HG03064 (cell line): ENCODE measurements around the gene FXYD1.

Source experiments
- ATAC-seq: cut with Tn5 transposase; IDR thresholded peaks from one replicate; pipeline ENCODE4 v1.9.1; 2021; ENCODE audit warnings: low read depth; ENCODE audit not compliant: unreplicated experiment

FXYD1 gene

GRCh38 chr19:35106898-35107541, 31.6 kb upstream of the FXYD1 start:
- no peak for ATAC-seq

- no peak for ATAC-seq
Observed at GRCh38 chr19:35107545-35107944, 31.1 kb upstream of the FXYD1 start.

GRCh38 chr19:35108730-35109129, 29.9 kb upstream of the FXYD1 start:
- ATAC-seq: no peak

DNA sequence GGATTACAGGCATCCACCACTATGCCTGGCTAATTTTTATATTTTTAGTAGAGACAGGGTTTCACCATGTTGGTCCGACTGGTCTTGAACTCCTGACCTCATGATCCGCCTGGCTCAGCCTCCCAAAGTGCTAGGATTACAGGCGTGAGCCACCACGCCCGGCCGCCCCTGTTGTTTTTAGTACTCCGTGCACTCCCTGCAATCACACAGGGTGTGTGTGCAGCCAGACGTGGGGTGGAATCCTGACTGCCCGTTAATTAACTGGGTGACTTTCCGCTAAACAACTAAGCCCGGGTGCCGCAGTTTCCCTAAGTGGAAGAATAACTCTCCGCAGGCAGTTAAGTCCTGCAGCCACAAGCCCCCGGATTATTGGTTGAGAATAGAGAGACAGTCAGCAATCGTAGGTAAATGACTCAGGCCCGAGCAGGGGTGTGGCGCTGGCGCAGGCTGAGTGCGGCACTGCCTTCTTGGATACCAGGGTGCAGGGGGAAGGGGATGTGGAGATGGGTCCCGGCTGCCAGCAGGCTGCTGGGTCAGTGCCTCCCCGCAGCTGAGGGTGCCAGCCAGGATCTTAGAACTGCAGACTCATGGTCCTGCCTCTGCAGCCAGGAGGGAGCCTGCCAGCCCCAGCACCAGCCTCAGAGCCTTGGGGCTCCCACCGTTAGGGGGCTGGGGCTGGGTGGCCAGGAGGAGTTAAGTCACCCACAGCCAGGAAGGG, 29.1 kb upstream of the FXYD1 start:
- ATAC-seq: no peak

GRCh38 chr19:35110974-35111373, 27.6 kb upstream of the FXYD1 start:
- no peak for ATAC-seq

DNA sequence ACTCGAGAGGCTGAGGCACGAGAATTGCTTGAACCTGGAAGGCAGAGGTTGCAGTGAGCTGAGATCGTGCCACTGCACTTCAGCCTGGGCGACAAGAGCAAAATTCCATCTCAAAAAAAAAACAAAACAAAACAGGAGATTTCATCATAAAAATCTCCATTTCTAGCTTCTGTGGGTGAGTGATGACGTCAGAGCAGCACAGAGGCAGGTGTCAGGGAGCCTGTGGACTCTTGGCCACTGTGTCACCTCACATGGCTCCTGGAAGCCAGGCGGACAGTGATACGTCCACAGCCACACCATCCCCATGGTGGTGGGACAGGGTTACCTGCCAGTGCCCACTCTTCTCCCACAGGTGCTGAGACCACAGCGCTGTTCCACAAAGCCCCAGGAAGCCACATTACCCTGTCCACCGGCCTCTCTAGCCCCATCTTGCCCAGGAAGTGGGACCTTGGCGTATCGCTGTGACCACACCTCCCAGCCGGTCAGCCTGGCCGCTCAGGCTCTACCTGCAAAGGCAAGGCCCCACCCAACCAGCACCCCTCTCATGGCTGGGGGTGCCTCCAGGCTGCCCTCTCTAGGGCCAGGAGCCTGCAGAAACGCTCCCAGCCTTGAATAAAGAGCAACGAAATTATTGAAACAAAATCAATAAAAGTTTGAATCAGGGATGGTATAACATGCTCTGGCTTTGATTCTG, 25.5 kb upstream of the FXYD1 start:
- ATAC-seq: no peak

- no peak for ATAC-seq
Observed at GRCh38 chr19:35114353-35115176, 24.1 kb upstream of the FXYD1 start.

DNA sequence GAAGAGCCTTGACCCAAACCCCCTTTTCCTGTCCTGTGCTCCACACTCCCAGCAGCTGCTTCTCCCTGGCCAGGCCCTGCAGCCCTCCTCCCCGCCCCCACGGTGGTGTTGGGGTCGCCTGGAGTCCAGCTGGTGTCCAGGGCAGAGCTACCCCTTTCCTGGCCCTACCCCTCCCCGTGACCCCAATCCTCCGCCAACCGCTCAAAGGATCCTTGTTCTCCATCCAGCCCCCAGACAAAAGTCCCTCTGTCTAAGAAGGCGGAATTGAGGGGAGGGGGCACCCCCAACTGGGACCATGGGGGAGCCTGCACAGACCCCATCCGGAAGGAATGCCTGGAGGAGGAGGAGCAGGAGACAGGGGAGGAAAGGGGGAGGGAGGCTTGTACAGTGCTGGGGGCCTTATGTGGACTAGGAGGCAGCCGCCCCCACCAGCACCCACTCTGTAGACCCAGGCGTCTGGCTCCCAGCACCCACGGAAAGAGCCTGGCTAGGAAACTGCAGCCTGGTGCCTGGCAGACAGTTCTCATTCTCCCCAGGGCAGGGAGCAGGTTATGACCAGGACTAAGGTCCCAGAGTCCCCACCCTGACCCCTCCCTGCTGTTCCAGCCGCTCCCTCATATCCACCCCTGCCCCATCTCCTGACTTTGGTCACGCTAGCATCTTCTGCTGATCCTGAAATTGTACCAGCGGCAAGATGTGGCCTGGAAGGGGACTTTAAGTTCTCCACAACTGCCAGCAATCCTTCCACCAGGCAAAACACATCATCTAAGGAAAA, 23.3 kb upstream of the FXYD1 start, which contains the start of gene FXYD3:
Gene FXYD3 (plus strand): TSS at position 647 of the 775 bp plus-strand sequence. CDS start 3,554 bp downstream, outside the sequence.
- no peak for ATAC-seq

DNA sequence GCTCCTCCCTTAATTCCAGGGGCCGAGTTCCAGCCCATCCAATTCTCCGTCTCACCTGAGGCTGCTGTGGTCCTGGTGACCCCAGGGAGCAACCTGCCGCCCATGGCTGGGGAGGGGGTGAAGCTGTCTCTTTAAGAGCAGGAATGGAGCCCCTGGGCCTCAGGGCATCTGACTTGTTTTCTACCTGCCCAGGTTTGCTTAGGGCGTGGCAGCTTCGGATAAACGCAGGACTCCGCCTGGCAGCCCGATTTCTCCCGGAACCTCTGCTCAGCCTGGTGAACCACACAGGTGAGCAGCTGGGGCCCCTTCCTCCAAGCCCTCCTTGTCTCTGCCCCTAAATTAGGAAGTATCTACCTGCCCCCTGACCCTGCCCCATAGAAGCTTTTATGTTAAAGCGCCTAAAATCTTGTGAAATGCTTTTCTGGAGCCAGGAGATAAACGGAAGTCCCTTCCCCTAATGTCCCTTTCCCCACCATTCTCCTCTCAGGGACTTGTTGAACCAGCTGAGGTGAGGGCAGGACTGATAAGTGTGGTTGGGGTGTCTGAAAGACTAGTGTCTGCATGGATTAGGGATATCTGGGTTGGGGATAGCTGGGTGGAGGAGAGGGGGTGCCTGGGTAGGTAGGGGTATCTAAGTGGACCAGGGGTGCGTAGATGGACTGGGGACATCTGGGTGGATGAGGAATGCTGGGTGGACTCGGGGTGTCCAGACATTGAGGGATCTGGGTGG, 22.4 kb upstream of the FXYD1 start:
- no peak for ATAC-seq

GRCh38 chr19:35117116-35117515, 21.5 kb upstream of the FXYD1 start:
- ATAC-seq: no peak

DNA sequence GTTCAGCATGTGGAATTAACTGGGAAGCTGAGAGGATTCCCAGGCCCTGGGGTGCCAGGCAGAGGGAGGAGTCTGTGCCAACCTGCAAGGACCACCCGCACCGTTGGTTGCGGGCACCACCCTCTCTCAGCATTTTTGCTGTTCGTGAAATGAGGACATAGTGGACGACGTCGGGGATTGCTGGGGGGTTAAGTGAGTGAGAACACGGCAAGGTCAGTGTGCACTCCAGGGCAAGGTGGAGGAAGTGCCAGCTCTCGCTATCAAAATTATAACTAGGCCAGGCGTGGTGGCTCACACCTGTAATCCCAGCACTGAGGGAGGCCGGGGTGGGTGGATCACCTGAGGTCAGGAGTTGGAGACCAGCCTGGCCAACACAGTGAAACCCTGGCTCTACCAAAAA, 20.8 kb upstream of the FXYD1 start:
- no peak for ATAC-seq

DNA sequence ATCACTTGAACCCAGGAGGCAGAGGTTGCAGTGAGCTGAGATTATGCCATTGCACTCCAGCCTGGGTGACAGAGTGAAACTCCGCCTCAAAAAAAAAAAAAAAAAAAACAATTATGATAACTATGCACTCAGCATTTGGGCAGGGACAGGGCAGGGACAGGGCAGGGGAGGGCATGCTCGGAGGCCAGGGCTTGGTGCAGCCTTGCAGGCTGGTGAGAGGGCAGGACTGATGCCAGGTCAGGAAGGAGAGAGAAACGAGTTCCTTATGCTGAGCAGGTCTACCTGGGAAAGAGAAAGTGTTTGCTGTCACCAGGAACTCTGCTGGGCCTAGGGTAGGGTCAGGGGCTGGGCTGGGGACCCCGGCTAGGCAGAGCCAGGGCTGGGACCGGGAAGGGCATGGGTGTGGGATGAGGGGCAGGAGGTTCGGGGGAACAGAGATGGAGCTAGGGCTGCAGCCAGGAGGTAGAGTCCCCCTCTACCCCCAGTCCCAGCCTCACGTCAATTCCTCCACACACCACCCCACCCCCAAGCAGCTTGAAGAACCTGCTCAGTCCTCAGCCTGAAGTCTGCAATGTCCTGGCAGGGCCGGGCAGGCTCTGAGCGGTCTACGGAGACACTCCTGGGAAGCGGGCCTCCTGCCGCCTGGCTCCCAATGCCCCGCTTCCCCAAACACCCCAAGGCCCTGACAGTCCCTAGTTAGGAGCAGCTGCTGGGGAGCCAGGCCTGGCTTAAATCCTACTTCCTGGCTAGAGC, 20.2 kb upstream of the FXYD1 start:
- ATAC-seq: no peak

DNA sequence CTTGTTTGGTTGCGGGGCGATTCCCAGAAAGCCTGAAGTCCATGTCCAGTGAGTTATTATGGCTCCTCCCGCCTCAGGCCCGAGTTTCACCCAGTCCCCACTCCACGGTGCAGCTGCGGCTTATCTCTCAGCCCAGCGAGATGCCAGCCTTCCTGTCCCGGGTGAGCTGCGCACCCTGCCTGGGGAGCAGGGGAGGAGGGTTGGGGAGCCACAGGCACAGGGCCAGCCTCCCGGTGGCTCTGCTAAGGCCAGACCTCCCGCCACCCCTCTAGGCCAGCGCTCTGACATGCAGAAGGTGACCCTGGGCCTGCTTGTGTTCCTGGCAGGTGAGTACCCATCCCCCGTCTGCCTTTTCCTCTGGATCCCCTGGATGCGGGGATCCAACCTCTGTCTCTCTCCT, 19.5 kb upstream of the FXYD1 start:
- ATAC-seq: no peak

DNA sequence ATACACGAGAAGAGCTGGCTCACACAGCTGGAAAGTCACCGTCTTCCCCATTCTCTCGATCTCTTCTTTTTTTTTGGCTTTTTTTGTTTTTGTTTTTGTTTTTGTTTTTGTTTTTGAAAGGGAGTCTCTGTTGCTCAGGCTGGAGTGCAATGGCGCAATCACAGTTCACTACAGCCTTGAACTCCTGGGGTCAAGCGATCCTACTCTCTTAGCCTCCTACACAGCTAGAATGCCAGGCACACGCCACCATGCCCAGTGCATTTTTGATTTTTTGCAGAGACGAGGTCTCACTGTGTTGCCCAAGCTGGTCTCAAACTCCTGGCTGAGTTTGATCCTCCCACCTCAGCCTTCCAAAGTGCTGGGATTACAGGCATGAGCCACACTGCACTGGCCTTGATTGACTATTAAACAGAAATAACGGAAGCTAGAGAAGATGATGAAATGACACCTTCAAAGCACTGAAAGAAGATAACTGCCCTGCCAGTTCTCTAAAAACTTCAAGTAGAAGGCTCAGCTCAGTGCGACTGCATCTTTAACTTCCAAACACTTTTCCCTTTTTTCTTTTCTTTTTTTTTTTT, 19.0 kb upstream of the FXYD1 start:
- ATAC-seq: no peak

GRCh38 chr19:35120492-35120891, 18.1 kb upstream of the FXYD1 start:
- ATAC-seq: no peak

DNA sequence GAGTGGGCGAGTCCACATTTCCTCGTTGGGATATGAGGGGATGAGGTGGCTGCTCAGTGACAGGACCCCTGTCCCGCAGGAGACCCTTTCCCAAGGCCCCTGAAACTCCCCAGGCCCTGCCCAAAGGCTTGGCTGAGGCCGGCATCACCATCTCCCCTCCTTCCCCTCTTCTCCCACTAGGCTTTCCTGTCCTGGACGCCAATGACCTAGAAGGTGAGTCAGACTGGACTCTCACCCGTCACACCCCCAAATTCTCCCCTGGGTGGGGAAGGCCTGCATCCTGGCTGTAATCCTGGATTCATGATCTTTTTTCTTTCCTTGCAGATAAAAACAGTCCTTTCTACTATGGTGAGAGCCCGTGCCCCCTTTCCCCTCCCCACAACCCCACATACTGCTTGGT, 17.7 kb upstream of the FXYD1 start:
- ATAC-seq: no peak

DNA sequence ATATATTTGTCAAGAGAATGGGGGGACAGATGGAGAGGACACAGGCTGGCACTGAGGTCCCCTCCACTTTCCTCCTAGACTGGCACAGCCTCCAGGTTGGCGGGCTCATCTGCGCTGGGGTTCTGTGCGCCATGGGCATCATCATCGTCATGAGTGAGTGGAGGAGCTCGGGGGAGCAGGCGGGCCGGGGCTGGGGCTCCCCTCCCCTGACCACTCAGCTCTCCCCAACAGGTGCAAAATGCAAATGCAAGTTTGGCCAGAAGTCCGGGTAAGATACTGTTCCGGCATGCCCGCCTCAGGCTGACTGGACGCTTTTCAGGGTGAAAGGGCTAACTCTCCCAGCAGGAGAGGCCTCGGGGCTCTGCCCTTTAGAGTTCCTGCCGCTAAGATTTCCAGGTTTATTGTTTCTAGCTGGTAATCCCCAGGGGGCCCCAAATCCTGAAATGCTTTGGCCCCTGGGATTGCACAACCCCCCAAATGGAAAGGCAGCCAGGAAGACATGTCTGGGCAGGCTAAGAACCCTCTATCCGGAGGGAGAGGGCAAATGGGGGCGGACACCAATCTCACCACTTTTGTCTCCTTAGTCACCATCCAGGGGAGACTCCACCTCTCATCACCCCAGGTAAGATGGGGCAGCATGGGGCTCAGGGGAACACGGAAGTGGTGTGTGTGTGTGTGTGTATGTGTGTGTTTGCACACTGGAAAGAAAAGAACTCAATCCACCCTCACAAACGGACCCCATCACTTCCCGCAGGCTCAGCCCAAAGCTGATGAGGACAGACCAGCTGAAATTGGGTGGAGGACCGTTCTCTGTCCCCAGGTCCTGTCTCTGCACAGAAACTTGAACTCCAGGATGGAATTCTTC, 15.7 kb upstream of the FXYD1 start:
- no peak for ATAC-seq
